ENCODE measurements around the gene TAS2R39. TPM values are rescaled to one million over a fixed set of nuclear protein-coding genes. Genes with fewer than 3 reads are reported as not detected.

Gene TAS2R39
- polyA plus RNA-seq (2013, experiment 1 of 2), result not detected
- not detected for polyA plus RNA-seq (2013, experiment 2 of 2)

DNA sequence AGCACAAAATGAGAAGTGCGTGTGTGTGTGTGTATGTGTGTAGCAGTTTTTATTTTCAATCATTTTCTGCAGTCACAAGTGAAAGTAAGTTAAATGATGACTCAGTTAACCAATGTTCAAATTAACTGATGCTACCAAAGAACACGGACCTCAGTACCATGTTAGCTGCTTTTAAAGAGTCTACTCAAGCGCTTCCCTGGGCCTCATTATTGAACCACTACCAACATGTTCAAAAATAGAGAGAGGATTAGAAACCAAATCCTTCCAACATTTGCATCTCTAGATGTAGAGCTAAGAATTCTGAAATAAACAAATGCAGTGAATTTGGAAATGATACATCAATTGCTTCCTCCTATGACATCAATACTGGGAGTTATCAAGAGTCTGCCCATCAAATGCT, at the start of gene TAS2R39:
TAS2R39 (plus strand) TSS at position 396 of the 400 bp plus-strand sequence; CDS start at position 396, 0 bp downstream.
- Histone ChIP-seq H3K36me3 (replicated peaks in 1 of 2; ENCODE audit: control insufficient read depth in 2 of 2, insufficient read depth in 2 of 2, low read length in 2 of 2) (no peaks in the 10 kb centered on the region), H2BK12ac (ENCODE audit: low read length) (no peak within 1 kb of the TSS), H4K8ac (ENCODE audit: low read depth, low read length) (no peak within 1 kb of the TSS), H3K27me3 (ENCODE audit: control insufficient read depth in 3 of 3, insufficient read depth in 3 of 3, low read depth in 1 of 3, low read length in 3 of 3) (no peaks in the 10 kb centered on the region), H2AK5ac (ENCODE audit: low read depth, low read length) (no peak within 1 kb of the TSS), H2AFZ (ENCODE audit: low read length) (no peak within 1 kb of the TSS), H3K9me3 (replicated peaks in 1 of 2; ENCODE audit: control insufficient read depth in 2 of 2, insufficient read depth in 1 of 2, low read depth in 1 of 2, low read length in 2 of 2) (no peaks in the 10 kb centered on the region), H2BK15ac (ENCODE audit: low read length) (no peak within 1 kb of the TSS), H3K18ac (ENCODE audit: low read length) (no peak within 1 kb of the TSS), H3K9ac (ENCODE audit: low read depth, low read length, poor library complexity) (no peak within 1 kb of the TSS), H3K4me2 (ENCODE audit: insufficient read depth, low read length, poor library complexity, severe bottlenecking) (no peak within 1 kb of the TSS), H3K4me1 (ENCODE audit: control insufficient read depth in 2 of 2, insufficient read depth in 1 of 2, low read depth in 1 of 2, low read length in 2 of 2) (no peaks in the 10 kb centered on the region), H3K23ac (ENCODE audit: low read depth, low read length, poor library complexity) (no peak within 1 kb of the TSS), H3K79me1 (ENCODE audit: low read depth, low read length) (no peaks in the 10 kb centered on the region), H4K91ac (ENCODE audit: low read depth, low read length, poor library complexity) (no peak within 1 kb of the TSS), H3K27ac (replicated peaks; ENCODE audit: low read length) (no peak within 1 kb of the TSS), H3K4ac (ENCODE audit: low read length) (no peak within 1 kb of the TSS), H3K14ac (ENCODE audit: low read length) (no peak within 1 kb of the TSS), H3K4me3 (ENCODE audit: low read length in 2 of 2) (no peak within 1 kb of the TSS), H2BK5ac (ENCODE audit: low read length) (no peak within 1 kb of the TSS), H2BK120ac (ENCODE audit: low read depth, low read length) (no peak within 1 kb of the TSS)
- WGBS, 2 donors (ENCODE audit: extremely low coverage in 2 of 2, insufficient read length in 2 of 2, insufficient replicate concordance in 1 of 2), result no CpG with 5 or more reads among the region's 3 CpGs
- DNase-seq (ENCODE audit: low spot score), result no peak

DNA sequence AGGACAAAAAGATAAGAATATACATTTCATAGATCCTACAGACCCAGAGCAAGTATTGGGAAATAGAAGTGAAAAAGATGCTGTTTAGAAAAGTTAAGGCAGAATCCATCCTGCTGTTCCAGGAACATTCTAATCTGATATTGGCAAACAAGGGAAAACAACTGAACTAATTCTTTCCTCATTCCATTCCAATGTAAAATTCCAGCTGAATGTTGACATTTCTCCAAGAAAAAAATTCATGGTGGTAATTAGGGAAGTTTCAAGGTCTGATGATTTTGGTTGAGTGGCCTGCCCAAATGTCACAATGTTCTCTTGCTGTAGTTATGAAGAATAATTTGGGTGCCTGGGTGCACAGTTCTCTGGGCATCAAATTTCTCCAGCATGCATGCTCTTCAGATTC, 36.1 kb upstream of the TAS2R39 start:
- H3K27me3 ChIP-seq (ENCODE audit: control insufficient read depth in 3 of 3, insufficient read depth in 3 of 3, low read depth in 1 of 3, low read length in 3 of 3), result no peaks in the 10 kb centered on the region
- no peak overlapping the region for H2AK5ac ChIP-seq (ENCODE audit: low read depth, low read length)
- H2BK5ac ChIP-seq (ENCODE audit: low read length), result no peak overlapping the region
- H3K4me2 ChIP-seq (ENCODE audit: insufficient read depth, low read length, poor library complexity, severe bottlenecking), result no peak overlapping the region
- no peak overlapping the region for H2AFZ ChIP-seq (ENCODE audit: low read length)
- H3K23ac ChIP-seq (ENCODE audit: low read depth, low read length, poor library complexity), result no peak overlapping the region
- H3K27ac ChIP-seq (replicated peaks; ENCODE audit: low read length), result no peak overlapping the region
- H3K9me3 ChIP-seq (replicated peaks in 1 of 2; ENCODE audit: control insufficient read depth in 2 of 2, insufficient read depth in 1 of 2, low read depth in 1 of 2, low read length in 2 of 2), result peaks cover 0 to 2% of the 10 kb centered on the region in 2 donors
- no peaks in the 10 kb centered on the region for H3K36me3 ChIP-seq (replicated peaks in 1 of 2; ENCODE audit: control insufficient read depth in 2 of 2, insufficient read depth in 2 of 2, low read length in 2 of 2)
- H2BK12ac ChIP-seq (ENCODE audit: low read length), result no peak overlapping the region
- DNase-seq (ENCODE audit: low spot score), result no peak
- H2BK15ac ChIP-seq (ENCODE audit: low read length), result no peak overlapping the region
- no peak overlapping the region for H4K91ac ChIP-seq (ENCODE audit: low read depth, low read length, poor library complexity)
- no peak overlapping the region for H3K4me3 ChIP-seq (ENCODE audit: low read length in 2 of 2)
- no peaks in the 10 kb centered on the region for H3K79me1 ChIP-seq (ENCODE audit: low read depth, low read length)
- H3K18ac ChIP-seq (ENCODE audit: low read length), result no peak overlapping the region
- H3K9ac ChIP-seq (ENCODE audit: low read depth, low read length, poor library complexity), result no peak overlapping the region
- no peaks in the 10 kb centered on the region for H3K4me1 ChIP-seq (ENCODE audit: control insufficient read depth in 2 of 2, insufficient read depth in 1 of 2, low read depth in 1 of 2, low read length in 2 of 2)
- H3K14ac ChIP-seq (ENCODE audit: low read length), result no peak overlapping the region
- H3K4ac ChIP-seq (ENCODE audit: low read length), result no peak overlapping the region
- H4K8ac ChIP-seq (ENCODE audit: low read depth, low read length), result no peak overlapping the region
- no peak overlapping the region for H2BK120ac ChIP-seq (ENCODE audit: low read depth, low read length)

DNA sequence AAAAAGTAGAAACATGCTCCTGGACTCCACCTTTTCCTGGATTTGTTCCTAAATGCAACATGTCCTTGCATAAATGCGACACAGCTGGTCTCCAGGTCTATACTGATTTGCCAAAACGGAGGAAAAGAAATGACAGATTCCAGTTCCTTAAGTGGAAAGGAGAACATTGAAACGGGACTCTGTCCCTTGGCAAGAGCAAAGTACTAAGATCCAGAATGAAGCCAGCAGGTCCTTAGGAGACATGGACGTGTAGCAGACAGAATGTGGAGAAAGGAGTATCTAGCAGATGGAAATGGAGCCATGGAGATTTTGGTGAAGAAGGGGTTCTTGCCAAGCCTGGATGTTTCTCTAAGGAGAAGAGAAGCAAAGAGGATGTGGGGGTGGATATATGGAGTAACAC, 35.2 kb upstream of the TAS2R39 start:
- Histone ChIP-seq H3K4me2 (ENCODE audit: insufficient read depth, low read length, poor library complexity, severe bottlenecking) (no peak overlapping the region), H3K9me3 (replicated peaks in 1 of 2; ENCODE audit: control insufficient read depth in 2 of 2, insufficient read depth in 1 of 2, low read depth in 1 of 2, low read length in 2 of 2) (peaks cover 0 to 2% of the 10 kb centered on the region in 2 donors), H3K14ac (ENCODE audit: low read length) (no peak overlapping the region), H3K4me1 (ENCODE audit: control insufficient read depth in 2 of 2, insufficient read depth in 1 of 2, low read depth in 1 of 2, low read length in 2 of 2) (no peaks in the 10 kb centered on the region), H3K23ac (ENCODE audit: low read depth, low read length, poor library complexity) (no peak overlapping the region), H4K8ac (ENCODE audit: low read depth, low read length) (no peak overlapping the region), H3K79me1 (ENCODE audit: low read depth, low read length) (no peaks in the 10 kb centered on the region), H3K4me3 (ENCODE audit: low read length in 2 of 2) (no peak overlapping the region), H3K4ac (ENCODE audit: low read length) (no peak overlapping the region), H2BK120ac (ENCODE audit: low read depth, low read length) (no peak overlapping the region), H2BK12ac (ENCODE audit: low read length) (no peak overlapping the region), H2AK5ac (ENCODE audit: low read depth, low read length) (no peak overlapping the region), H3K9ac (ENCODE audit: low read depth, low read length, poor library complexity) (no peak overlapping the region), H3K36me3 (replicated peaks in 1 of 2; ENCODE audit: control insufficient read depth in 2 of 2, insufficient read depth in 2 of 2, low read length in 2 of 2) (no peaks in the 10 kb centered on the region), H4K91ac (ENCODE audit: low read depth, low read length, poor library complexity) (no peak overlapping the region), H2BK5ac (ENCODE audit: low read length) (no peak overlapping the region), H3K18ac (ENCODE audit: low read length) (no peak overlapping the region), H2AFZ (ENCODE audit: low read length) (no peak overlapping the region), H3K27me3 (ENCODE audit: control insufficient read depth in 3 of 3, insufficient read depth in 3 of 3, low read depth in 1 of 3, low read length in 3 of 3) (no peaks in the 10 kb centered on the region), H2BK15ac (ENCODE audit: low read length) (no peak overlapping the region), H3K27ac (replicated peaks; ENCODE audit: low read length) (no peak overlapping the region)
- DNase-seq (ENCODE audit: low spot score), result no peak
- WGBS, 2 donors (ENCODE audit: extremely low coverage in 2 of 2, insufficient read length in 2 of 2, insufficient replicate concordance in 1 of 2), result no CpG with 5 or more reads among the region's 4 CpGs

DNA sequence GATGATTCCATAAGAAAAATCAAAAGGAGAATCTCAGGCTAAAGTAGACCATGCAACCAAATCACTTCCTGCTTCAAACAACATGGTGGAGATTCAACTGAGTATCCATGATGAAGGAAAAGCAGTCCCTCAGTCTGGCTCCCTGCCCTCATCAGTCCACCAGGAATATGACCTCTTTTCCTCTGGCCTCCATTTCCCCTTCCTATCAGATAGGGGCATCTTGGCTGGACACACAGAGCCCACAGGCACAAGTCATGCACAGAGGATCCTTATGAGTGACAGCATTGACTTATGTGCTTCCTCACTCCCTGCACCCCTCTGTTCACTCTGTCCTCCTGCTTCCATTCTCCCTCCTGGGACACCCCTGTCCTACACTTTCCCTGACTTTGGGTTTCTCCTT, 34.6 kb upstream of the TAS2R39 start:
- no peak overlapping the region for H3K4me3 ChIP-seq (ENCODE audit: low read length in 2 of 2)
- no peak overlapping the region for H2BK120ac ChIP-seq (ENCODE audit: low read depth, low read length)
- no peak overlapping the region for H2BK5ac ChIP-seq (ENCODE audit: low read length)
- no peak overlapping the region for H2AFZ ChIP-seq (ENCODE audit: low read length)
- H3K4ac ChIP-seq (ENCODE audit: low read length), result no peak overlapping the region
- no peaks in the 10 kb centered on the region for H3K4me1 ChIP-seq (ENCODE audit: control insufficient read depth in 2 of 2, insufficient read depth in 1 of 2, low read depth in 1 of 2, low read length in 2 of 2)
- DNase-seq (ENCODE audit: low spot score), result no peak
- H3K14ac ChIP-seq (ENCODE audit: low read length), result no peak overlapping the region
- H3K79me1 ChIP-seq (ENCODE audit: low read depth, low read length), result no peaks in the 10 kb centered on the region
- H4K8ac ChIP-seq (ENCODE audit: low read depth, low read length), result no peak overlapping the region
- H3K27me3 ChIP-seq (ENCODE audit: control insufficient read depth in 3 of 3, insufficient read depth in 3 of 3, low read depth in 1 of 3, low read length in 3 of 3), result no peaks in the 10 kb centered on the region
- H3K9me3 ChIP-seq (replicated peaks in 1 of 2; ENCODE audit: control insufficient read depth in 2 of 2, insufficient read depth in 1 of 2, low read depth in 1 of 2, low read length in 2 of 2), result peaks cover 0 to 2% of the 10 kb centered on the region in 2 donors
- no peak overlapping the region for H2AK5ac ChIP-seq (ENCODE audit: low read depth, low read length)
- H3K23ac ChIP-seq (ENCODE audit: low read depth, low read length, poor library complexity), result no peak overlapping the region
- no peak overlapping the region for H3K18ac ChIP-seq (ENCODE audit: low read length)
- no peak overlapping the region for H3K27ac ChIP-seq (replicated peaks; ENCODE audit: low read length)
- no peak overlapping the region for H2BK12ac ChIP-seq (ENCODE audit: low read length)
- no peak overlapping the region for H2BK15ac ChIP-seq (ENCODE audit: low read length)
- no peak overlapping the region for H3K9ac ChIP-seq (ENCODE audit: low read depth, low read length, poor library complexity)
- H3K36me3 ChIP-seq (replicated peaks in 1 of 2; ENCODE audit: control insufficient read depth in 2 of 2, insufficient read depth in 2 of 2, low read length in 2 of 2), result no peaks in the 10 kb centered on the region
- no peak overlapping the region for H4K91ac ChIP-seq (ENCODE audit: low read depth, low read length, poor library complexity)
- H3K4me2 ChIP-seq (ENCODE audit: insufficient read depth, low read length, poor library complexity, severe bottlenecking), result no peak overlapping the region

Measured in neuronal stem cell (in vitro differentiated cells).